Smooth muscle cell (in vitro differentiated cells): Measurements from ENCODE around the gene BCAS4. TPM values are rescaled to one million over a fixed set of nuclear protein-coding genes. Genes with fewer than 3 reads are reported as not detected.

Source experiments
- DNase-seq: peaks from one replicate; lab custom pipeline; 2025; ENCODE audit not compliant: unreplicated experiment; lab: John Stamatoyannopoulos, UW
- H2AFZ ChIP-seq: fragments of 200-600 bp; sonication (generic); 2 replicates; pipeline ENCODE4 v1.6.0; 2016; ENCODE audit warnings: antibody characterized with exemption, low read depth, mild to moderate bottlenecking
- H3F3A ChIP-seq: fragments of 200-600 bp; sonication (generic); 2 replicates; pipeline ENCODE4 v1.6.0; 2017; ENCODE audit warnings: antibody characterized with exemption, low read depth
- H3K27ac ChIP-seq: fragments of 200-600 bp; sonication (generic); 2 replicates; pipeline ENCODE4 v1.5.1; 2016; ENCODE audit warnings: low read depth, mild to moderate bottlenecking
- H3K27me3 ChIP-seq: fragments of 200-600 bp; sonication (generic); 2 replicates; pipeline ENCODE4 v1.6.1; 2016; ENCODE audit warnings: low read depth, mild to moderate bottlenecking
- H3K36me3 ChIP-seq: fragments of 200-600 bp; sonication (generic); 2 replicates; pipeline ENCODE4 v1.5.1; 2016; ENCODE audit warnings: low read depth
- H3K4me1 ChIP-seq: fragments of 200-600 bp; sonication (generic); 2 replicates; pipeline ENCODE4 v1.5.1; 2016; ENCODE audit warnings: low read depth
- H3K4me2 ChIP-seq: fragments of 200-600 bp; sonication (generic); 2 replicates; pipeline ENCODE4 v1.6.0; 2016; ENCODE audit warnings: mild to moderate bottlenecking
- H3K4me3 ChIP-seq: fragments of 200-600 bp; sonication (generic); 2 replicates; pipeline ENCODE4 v1.5.1; 2016; ENCODE audit warnings: mild to moderate bottlenecking
- H3K79me2 ChIP-seq: fragments of 200-600 bp; sonication (generic); 2 replicates; pipeline ENCODE4 v1.6.0; 2016; ENCODE audit warnings: low read depth, mild to moderate bottlenecking
- H3K9ac ChIP-seq: fragments of 200-600 bp; sonication (generic); 2 replicates; pipeline ENCODE4 v1.6.0; 2016; ENCODE audit warnings: low read depth
- H3K9me3 ChIP-seq: fragments of 200-600 bp; sonication (generic); replicated peaks from 2 replicates; pipeline ENCODE4 v1.5.1; 2016; ENCODE audit warnings: low read depth
- H4K20me1 ChIP-seq: fragments of 200-600 bp; sonication (generic); 2 replicates; pipeline ENCODE4 v1.6.0; 2016; ENCODE audit warnings: low read depth
- CTCF ChIP-seq: fragments of 200-600 bp; sonication (generic); IDR thresholded peaks from 2 replicates; pipeline ENCODE4 v1.5.1; 2017; ENCODE audit warnings: borderline replicate concordance, mild to moderate bottlenecking, antibody characterized with exemption; ENCODE audit not compliant: insufficient read depth, poor library complexity, severe bottlenecking
- WGBS: methylation state at CpG from one replicate; pipeline ENCODE4 v1.1.7; 2016; ENCODE audit warnings: low lambda C conversion rate; 5-methylcytosine and 5-hydroxymethylcytosine counted together
- polyA plus RNA-seq: library from polyadenylated mRNA; unstranded; fragments of >200 nt; fragmentation: Nextera tagmentation; extraction: Ambion mirVana; gene quantifications from 2 replicates; pipeline ENCODE4 v1.2.1, GENCODE V29; 2016
- total RNA-seq: library from RNA; depleted of rRNA; stranded (reverse); fragments of >200 nt; gene quantifications from 2 replicates; pipeline ENCODE4 v1.2.3, GENCODE V29; 2014

Gene BCAS4
- total and polyA plus RNA-seq, 2 experiments from 2014 or later = 5.3 to 14.1 TPM

GRCh38 chr20:50810063-50810462, 15.2 kb downstream of the BCAS4 start:
- Histone ChIP-seq H3F3A (no peaks in the 10 kb centered on the region), H3K9me3 (no peaks in the 10 kb centered on the region), H2AFZ (no peak overlapping the region), H3K79me2 (no peaks in the 10 kb centered on the region), H3K27me3 (no peaks in the 10 kb centered on the region), H3K9ac (no peak overlapping the region), H4K20me1 (no peaks in the 10 kb centered on the region), H3K4me3 (no peak overlapping the region), H3K4me1 (no peaks in the 10 kb centered on the region), H3K4me2 (no peak overlapping the region), H3K27ac (no peak overlapping the region), H3K36me3 (no peaks in the 10 kb centered on the region)
- no peak for TF ChIP-seq CTCF
- DNase-seq = no peak
- 85% methylated on average over 4 of the region's 4 CpGs for WGBS

- no peak overlapping the region for H3K4me3 ChIP-seq
- no peaks in the 10 kb centered on the region for H3F3A ChIP-seq
- no peak overlapping the region for H3K27ac ChIP-seq
- no peaks in the 10 kb centered on the region for H3K27me3 ChIP-seq
- no peak for DNase-seq
- H3K79me2 ChIP-seq = no peaks in the 10 kb centered on the region
- 93% methylated on average over 4 of the region's 4 CpGs for WGBS
- no peak overlapping the region for H2AFZ ChIP-seq
- no peaks in the 10 kb centered on the region for H3K36me3 ChIP-seq
- no peaks in the 10 kb centered on the region for H3K9me3 ChIP-seq
- H3K9ac ChIP-seq = no peak overlapping the region
- H3K4me2 ChIP-seq = no peak overlapping the region
- H4K20me1 ChIP-seq = no peaks in the 10 kb centered on the region
- H3K4me1 ChIP-seq = no peaks in the 10 kb centered on the region
- TF ChIP-seq CTCF = no peak
Measured at GRCh38 chr20:50810842-50811241, 16.0 kb downstream of the BCAS4 start.

GRCh38 chr20:50813101-50813643, 18.3 kb downstream of the BCAS4 start:
- Histone ChIP-seq H3K79me2 (no peaks in the 10 kb centered on the region), H4K20me1 (no peaks in the 10 kb centered on the region), H3K4me2 (no peak overlapping the region), H3F3A (no peaks in the 10 kb centered on the region), H2AFZ (no peak overlapping the region), H3K4me1 (no peaks in the 10 kb centered on the region), H3K27me3 (no peaks in the 10 kb centered on the region), H3K4me3 (no peak overlapping the region), H3K36me3 (no peaks in the 10 kb centered on the region), H3K27ac (no peak overlapping the region), H3K9ac (no peak overlapping the region), H3K9me3 (no peaks in the 10 kb centered on the region)
- no peak for DNase-seq
- 97% methylated on average over 10 of the region's 10 CpGs for WGBS
- TF ChIP-seq CTCF = no peak

GRCh38 chr20:50813801-50814200, 18.9 kb downstream of the BCAS4 start:
- Histone ChIP-seq H4K20me1 (no peaks in the 10 kb centered on the region), H3K27me3 (no peaks in the 10 kb centered on the region), H3K9me3 (no peaks in the 10 kb centered on the region), H3K4me3 (no peak overlapping the region), H3K9ac (no peak overlapping the region), H3K4me1 (peaks cover 4% of the 10 kb centered on the region), H3K36me3 (no peaks in the 10 kb centered on the region), H2AFZ (no peak overlapping the region), H3K4me2 (no peak overlapping the region), H3K79me2 (no peaks in the 10 kb centered on the region), H3F3A (no peaks in the 10 kb centered on the region), H3K27ac (no peak overlapping the region)
- DNase-seq = no peak
- no peak for TF ChIP-seq CTCF
- 79% methylated on average over 9 of the region's 9 CpGs for WGBS
